ENCODE data around the gene TSHZ1.

The TSHZ1 gene

DNA sequence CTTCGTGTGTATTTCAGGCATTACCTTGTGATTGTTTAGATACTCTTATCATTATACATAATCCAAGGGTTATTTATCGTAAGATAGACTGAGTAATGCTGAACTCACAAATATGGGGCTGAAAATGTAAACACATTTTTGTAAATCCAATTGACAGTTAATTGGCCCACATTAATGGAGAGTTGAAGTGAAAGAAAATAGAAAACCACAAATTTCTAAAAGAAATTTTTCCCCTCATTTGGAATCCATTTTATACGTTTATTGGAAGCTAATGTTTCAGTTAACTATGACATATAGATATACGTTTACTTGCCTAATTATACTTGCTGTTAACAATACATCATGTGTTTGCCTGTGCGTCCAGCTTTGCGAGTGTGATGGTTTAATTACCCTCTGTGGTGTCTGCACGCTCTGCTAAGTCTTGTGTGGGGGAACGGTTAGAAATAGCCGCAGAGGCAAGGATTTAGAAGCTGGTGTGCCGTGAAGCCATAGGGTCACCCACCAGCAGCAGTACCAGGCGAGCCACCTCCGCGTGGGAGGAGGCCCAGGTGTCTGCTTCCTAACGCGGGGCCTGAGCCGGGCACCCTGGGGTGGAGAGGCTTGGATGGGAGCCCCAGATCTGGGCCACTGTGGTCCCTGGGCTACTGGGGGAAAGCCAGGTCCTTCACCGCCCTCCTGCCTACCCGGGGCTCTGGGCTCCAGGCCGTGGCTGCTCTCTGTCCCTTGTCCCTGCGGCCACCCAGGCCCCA, 38.0 kb downstream of the TSHZ1 start:
- H2AFZ ChIP-seq (ENCODE audit: low read length): no peak overlapping the region
- no peaks in the 10 kb centered on the region for H3K4me1 ChIP-seq (ENCODE audit: insufficient read depth, low read length, severe bottlenecking)
- H3K36me3 ChIP-seq (ENCODE audit: insufficient read depth, low read length): no peaks in the 10 kb centered on the region
- no peaks in the 10 kb centered on the region for H3F3A ChIP-seq (ENCODE audit: insufficient read depth, low read length)
- no peak overlapping the region for H3K4me3 ChIP-seq (ENCODE audit: low read depth, low read length, poor library complexity, severe bottlenecking)
- 0 out of 2 replicates have a peak, but pooled peaks cover 4% of the 10 kb centered on the region for H3K27me3 ChIP-seq (ENCODE audit: insufficient read depth, low read length)
- no peak overlapping the region for H3K9ac ChIP-seq (ENCODE audit: low read length)
- TF ChIP-seq, protein P1, sequence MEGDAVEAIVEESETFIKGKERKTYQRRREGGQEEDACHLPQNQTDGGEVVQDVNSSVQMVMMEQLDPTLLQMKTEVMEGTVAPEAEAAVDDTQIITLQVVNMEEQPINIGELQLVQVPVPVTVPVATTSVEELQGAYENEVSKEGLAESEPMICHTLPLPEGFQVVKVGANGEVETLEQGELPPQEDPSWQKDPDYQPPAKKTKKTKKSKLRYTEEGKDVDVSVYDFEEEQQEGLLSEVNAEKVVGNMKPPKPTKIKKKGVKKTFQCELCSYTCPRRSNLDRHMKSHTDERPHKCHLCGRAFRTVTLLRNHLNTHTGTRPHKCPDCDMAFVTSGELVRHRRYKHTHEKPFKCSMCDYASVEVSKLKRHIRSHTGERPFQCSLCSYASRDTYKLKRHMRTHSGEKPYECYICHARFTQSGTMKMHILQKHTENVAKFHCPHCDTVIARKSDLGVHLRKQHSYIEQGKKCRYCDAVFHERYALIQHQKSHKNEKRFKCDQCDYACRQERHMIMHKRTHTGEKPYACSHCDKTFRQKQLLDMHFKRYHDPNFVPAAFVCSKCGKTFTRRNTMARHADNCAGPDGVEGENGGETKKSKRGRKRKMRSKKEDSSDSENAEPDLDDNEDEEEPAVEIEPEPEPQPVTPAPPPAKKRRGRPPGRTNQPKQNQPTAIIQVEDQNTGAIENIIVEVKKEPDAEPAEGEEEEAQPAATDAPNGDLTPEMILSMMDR (IDR thresholded peaks at IDR 0.05; ENCODE audit: low read length): no peak
- no peak for TF ChIP-seq EZH2 (IDR thresholded peaks at IDR 0.05; ENCODE audit: borderline replicate concordance, low read length)
- no peaks in the 10 kb centered on the region for H3K9me3 ChIP-seq (ENCODE audit: low read length)
- no peaks in the 10 kb centered on the region for H3K9me2 ChIP-seq (ENCODE audit: low read depth, low read length)
- H3K4me2 ChIP-seq (ENCODE audit: low read length): no peak overlapping the region
- H4K20me1 ChIP-seq (ENCODE audit: insufficient read depth, low read length): no peaks in the 10 kb centered on the region
- H3K79me2 ChIP-seq (ENCODE audit: insufficient read depth, low read length): no peaks in the 10 kb centered on the region
- H3K27ac ChIP-seq (ENCODE audit: low read depth, low read length, poor library complexity, severe bottlenecking): no peak overlapping the region

DNA sequence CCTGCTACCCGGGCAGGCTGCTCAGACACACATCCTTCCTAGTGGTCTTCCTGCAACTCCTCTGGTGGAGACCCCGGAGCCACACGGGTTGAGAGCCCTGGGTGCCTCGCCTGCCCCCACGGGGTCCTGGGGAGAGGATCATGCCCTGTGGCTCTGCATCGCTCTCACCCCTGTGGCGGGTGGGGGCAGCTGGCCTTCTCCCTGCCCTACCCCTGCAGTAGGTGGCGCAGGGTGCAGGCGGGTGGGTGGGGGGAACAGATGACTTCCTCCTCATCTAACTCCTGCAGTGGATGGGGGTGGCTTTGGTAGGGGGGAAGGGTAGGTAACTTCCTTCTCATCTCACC, 38.5 kb downstream of the TSHZ1 start:
- Histone ChIP-seq H3K4me2 (ENCODE audit: low read length) (no peak overlapping the region), H3K4me1 (ENCODE audit: insufficient read depth, low read length, severe bottlenecking) (no peaks in the 10 kb centered on the region), H3K79me2 (ENCODE audit: insufficient read depth, low read length) (no peaks in the 10 kb centered on the region), H3K27ac (ENCODE audit: low read depth, low read length, poor library complexity, severe bottlenecking) (no peak overlapping the region), H3K27me3 (ENCODE audit: insufficient read depth, low read length) (0 out of 2 replicates have a peak, but pooled peaks cover 4% of the 10 kb centered on the region), H3K9me3 (ENCODE audit: low read length) (no peaks in the 10 kb centered on the region), H3F3A (ENCODE audit: insufficient read depth, low read length) (no peaks in the 10 kb centered on the region), H3K9ac (ENCODE audit: low read length) (no peak overlapping the region), H3K36me3 (ENCODE audit: insufficient read depth, low read length) (no peaks in the 10 kb centered on the region), H3K4me3 (ENCODE audit: low read depth, low read length, poor library complexity, severe bottlenecking) (no peak overlapping the region), H2AFZ (ENCODE audit: low read length) (no peak overlapping the region), H3K9me2 (ENCODE audit: low read depth, low read length) (no peaks in the 10 kb centered on the region), H4K20me1 (ENCODE audit: insufficient read depth, low read length) (no peaks in the 10 kb centered on the region)
- no peak for TF ChIP-seq EZH2 (IDR thresholded peaks at IDR 0.05; ENCODE audit: borderline replicate concordance, low read length)
- TF ChIP-seq, protein P1 (IDR thresholded peaks at IDR 0.05; ENCODE audit: low read length): no peak

DNA sequence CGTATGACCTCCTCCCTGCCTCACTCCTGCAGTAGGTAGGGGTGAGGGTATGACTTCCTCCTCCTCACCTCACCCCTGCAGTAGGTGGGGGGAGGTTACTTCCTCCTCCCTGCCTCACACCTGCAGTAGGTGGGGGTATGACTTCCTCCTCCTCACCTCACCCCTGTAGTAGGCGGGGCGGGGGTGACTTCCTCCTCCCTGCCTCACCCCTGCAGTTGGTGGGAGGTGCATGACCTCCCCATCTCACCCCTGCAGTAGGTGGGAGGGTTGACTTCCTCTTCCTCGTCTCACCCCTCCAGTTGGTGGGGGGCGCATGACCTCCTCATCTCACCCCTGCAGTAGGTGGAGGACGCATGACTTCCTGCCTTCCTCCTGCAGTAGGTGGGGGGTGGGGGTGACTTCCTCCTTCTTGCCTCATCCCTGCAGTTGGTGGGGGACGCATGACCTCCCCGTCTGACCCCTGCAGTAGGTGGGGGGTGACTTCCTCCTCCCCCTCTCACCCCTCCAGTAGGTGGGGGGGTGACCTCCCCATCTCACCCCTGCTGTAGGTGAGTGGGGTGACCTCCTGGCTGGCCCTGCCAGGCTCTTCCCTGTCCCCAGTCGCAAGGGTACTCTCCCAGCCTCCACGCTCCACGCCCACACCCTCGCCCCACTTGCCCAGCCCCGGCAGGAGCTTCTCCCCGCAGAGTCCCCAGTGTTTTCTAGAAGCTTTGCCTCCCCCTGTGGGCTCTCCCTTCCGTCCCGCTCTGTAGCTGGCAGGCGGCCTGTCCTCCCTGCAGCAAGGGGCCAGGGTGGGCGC, 39.3 kb downstream of the TSHZ1 start:
- TF ChIP-seq EZH2 (IDR thresholded peaks at IDR 0.05; ENCODE audit: borderline replicate concordance, low read length): no peak
- TF ChIP-seq, protein P1 (IDR thresholded peaks at IDR 0.05; ENCODE audit: low read length): no peak
- no peak overlapping the region for H3K27ac ChIP-seq (ENCODE audit: low read depth, low read length, poor library complexity, severe bottlenecking)
- H3K4me3 ChIP-seq (ENCODE audit: low read depth, low read length, poor library complexity, severe bottlenecking): no peak overlapping the region
- no peaks in the 10 kb centered on the region for H3K36me3 ChIP-seq (ENCODE audit: insufficient read depth, low read length)
- no peak overlapping the region for H3K4me2 ChIP-seq (ENCODE audit: low read length)
- H3K79me2 ChIP-seq (ENCODE audit: insufficient read depth, low read length): no peaks in the 10 kb centered on the region
- H3F3A ChIP-seq (ENCODE audit: insufficient read depth, low read length): no peaks in the 10 kb centered on the region
- no peak overlapping the region for H2AFZ ChIP-seq (ENCODE audit: low read length)
- no peaks in the 10 kb centered on the region for H3K9me3 ChIP-seq (ENCODE audit: low read length)
- H3K9me2 ChIP-seq (ENCODE audit: low read depth, low read length): no peaks in the 10 kb centered on the region
- no peaks in the 10 kb centered on the region for H4K20me1 ChIP-seq (ENCODE audit: insufficient read depth, low read length)
- no peak overlapping the region for H3K9ac ChIP-seq (ENCODE audit: low read length)
- no peaks in the 10 kb centered on the region for H3K4me1 ChIP-seq (ENCODE audit: insufficient read depth, low read length, severe bottlenecking)
- 0 out of 2 replicates have a peak, but pooled peaks cover 4% of the 10 kb centered on the region for H3K27me3 ChIP-seq (ENCODE audit: insufficient read depth, low read length)
